Lower leg skin (tissue), 4 donors: ENCODE measurements around the gene OBP2B. TPM values are rescaled to one million over a fixed set of nuclear protein-coding genes. Genes with fewer than 3 reads are reported as not detected.
"Not testable (repeated sequence)": the region's sequence is repeated elsewhere in the genome, so short reads cannot be mapped to it uniquely, and the experiment has no call there.

Experiments used
- DNase-seq, 2 donors: peaks; one replicate each; pipeline ENCODE4 v3.0.0-alpha.2; 2019; ENCODE audit warnings: low spot score in 2 of 2
- H3K4me3 ChIP-seq: fragments of 200-600 bp; sonication (generic); 2 replicates; pipeline ENCODE4 v1.5.1; 2017; ENCODE audit warnings: mild to moderate bottlenecking, low read depth; ENCODE audit not compliant: poor library complexity, severe bottlenecking
- CTCF ChIP-seq, 3 donors: fragments of 450-650 bp; IDR thresholded peaks; one replicate each; pipeline ENCODE4 v1.5.1; 2016; ENCODE audit warnings: antibody characterized with exemption in 3 of 3, mild to moderate bottlenecking in 3 of 3, moderate library complexity in 2 of 3
- POLR2A ChIP-seq, 2 donors: fragments of 450-650 bp; IDR thresholded peaks; one replicate each; pipeline ENCODE4 v1.6.1; 2016 to 2017; ENCODE audit warnings: antibody characterized with exemption in 2 of 2, mild to moderate bottlenecking in 1 of 2, moderate library complexity in 1 of 2
- WGBS, 2 donors: methylation state at CpG; one replicate each; pipeline ENCODE4 v1.1.5; 2018; 5-methylcytosine and 5-hydroxymethylcytosine counted together
- intact Hi-C: fragments of 100-400 bp; cut with DNase I; formaldehyde crosslinking; loops from one replicate; pipeline ENCODE4 v1.15.0; 2023; ENCODE audit warnings: low total_unique reads
- total RNA-seq, 4 donors: library from RNA; depleted of rRNA; stranded (reverse); fragments of >200 nt; gene quantifications; one replicate each; pipeline ENCODE4 v1.1.0, GENCODE V29; 2016

Gene OBP2B
- 10 to 100 TPM in 2 of 4 donors, not detected in 2; 11.4 to 13.0 TPM for total RNA-seq

- H3K4me3 ChIP-seq, DNase-seq, intact Hi-C loops: not testable (repeated sequence)
- WGBS, 2 donors: 100% methylated on average over 2 of the region's 18 CpGs; no CpG with 5 or more reads in 1 of the 2 donors
Measured at GRCh38 chr9:133208880-133209300, at the start of gene OBP2B. OBP2B (minus strand) TSS chr9:133209250; CDS start chr9:133209199, 51 bp downstream.

GRCh38 chr9:133258061-133259015 is 49.3 kb upstream of the OBP2B start:
- peak in 1 of 2 donors; percentile 81 for DNase-seq
- no peak for TF ChIP-seq CTCF (IDR thresholded peaks at IDR 0.05)
- TF ChIP-seq POLR2A (IDR thresholded peaks at IDR 0.05): no peak
- intact Hi-C loops: no loop called here
- H3K4me3 ChIP-seq: no peak overlapping the region
- 83 to 84% methylated on average over 21 of the region's 21 CpGs for WGBS, 2 donors

GRCh38 chr9:133257465-133257956 is 48.5 kb upstream of the OBP2B start:
- WGBS, 2 donors: 42 to 52% methylated on average over 13 of the region's 13 CpGs
- intact Hi-C loops: no loop called here
- DNase-seq: peak in 1 of 2 donors; percentile 92
- TF ChIP-seq POLR2A (IDR thresholded peaks at IDR 0.05) (no peak), CTCF (IDR thresholded peaks at IDR 0.05) (no peak)
- H3K4me3 ChIP-seq: no peak overlapping the region

GRCh38 chr9:133256686-133257091 is 47.6 kb upstream of the OBP2B start:
- no peak for DNase-seq
- H3K4me3 ChIP-seq: no peak overlapping the region
- WGBS, 2 donors: 81 to 84% methylated on average over 10 of the region's 10 CpGs
- intact Hi-C loops: no loop called here
- no peak for TF ChIP-seq CTCF (IDR thresholded peaks at IDR 0.05)
- no peak for TF ChIP-seq POLR2A (IDR thresholded peaks at IDR 0.05)

- intact Hi-C loops: no loop called here
- WGBS, 2 donors: 95 to 97% methylated on average over 29 to 30 of the region's 30 CpGs
- no peak overlapping the region for H3K4me3 ChIP-seq
- no peak for TF ChIP-seq POLR2A (IDR thresholded peaks at IDR 0.05)
- no peak for DNase-seq
Measured at GRCh38 chr9:133256136-133256461, 47.0 kb upstream of the OBP2B start.

- 92 to 94% methylated on average over 40 of the region's 42 CpGs for WGBS, 2 donors
- no peak overlapping the region for H3K4me3 ChIP-seq
- DNase-seq: peak in 1 of 2 donors; percentile 79
- TF ChIP-seq CTCF (IDR thresholded peaks at IDR 0.05) (no peak), POLR2A (IDR thresholded peaks at IDR 0.05) (no peak)
- intact Hi-C loops: no loop called here
Measured at GRCh38 chr9:133255371-133256135, 46.5 kb upstream of the OBP2B start.
